Measurements from ENCODE around the gene NEUROG2.

The NEUROG2 gene

GRCh38 chr4:112521123-112522023 lies 5.4 kb upstream of the NEUROG2 start:
- no peak for DNase-seq (ENCODE audit: low read depth)

GRCh38 chr4:112520598-112521122 lies 4.7 kb upstream of the NEUROG2 start:
- no peak for DNase-seq (ENCODE audit: low read depth)

- no peak for DNase-seq (ENCODE audit: low read depth)
These were observed 4.0 kb upstream of the NEUROG2 start for GRCh38 chr4:112519689-112520597.

- no peak for DNase-seq (ENCODE audit: low read depth)
These were observed 2.7 kb upstream of the NEUROG2 start for GRCh38 chr4:112518675-112519074.

- DNase-seq (ENCODE audit: low read depth) = no peak
These were observed 1.9 kb upstream of the NEUROG2 start for GRCh38 chr4:112517911-112518310.

- no peak for DNase-seq (ENCODE audit: low read depth)
These were observed 1.2 kb upstream of the NEUROG2 start for GRCh38 chr4:112517067-112517634.

GRCh38 chr4:112516471-112517066 lies 589 bp upstream of the NEUROG2 start:
- no peak for DNase-seq (ENCODE audit: low read depth)

- no peak for DNase-seq (ENCODE audit: low read depth)
These were observed 548 bp downstream of the NEUROG2 start for GRCh38 chr4:112515198-112516065.

- DNase-seq (ENCODE audit: low read depth) = no peak
These were observed 1.3 kb downstream of the NEUROG2 start for GRCh38 chr4:112514647-112515197.

GRCh38 chr4:112513971-112514646 lies 1.9 kb downstream of the NEUROG2 start:
- no peak for DNase-seq (ENCODE audit: low read depth)

GRCh38 chr4:112511803-112512118 lies 4.2 kb downstream of the NEUROG2 start:
- no peak for DNase-seq (ENCODE audit: low read depth)

- no peak for DNase-seq (ENCODE audit: low read depth)
These were observed 4.7 kb downstream of the NEUROG2 start for GRCh38 chr4:112511093-112511802.

GRCh38 chr4:112510291-112511092 lies 5.5 kb downstream of the NEUROG2 start:
- no peak for DNase-seq (ENCODE audit: low read depth)

- no peak for DNase-seq (ENCODE audit: low read depth)
These were observed 6.5 kb downstream of the NEUROG2 start for GRCh38 chr4:112509243-112510141.

GRCh38 chr4:112508356-112508755 lies 7.6 kb downstream of the NEUROG2 start:
- no peak for DNase-seq (ENCODE audit: low read depth)

- no peak for DNase-seq (ENCODE audit: low read depth)
These were observed 11.2 kb downstream of the NEUROG2 start for GRCh38 chr4:112504807-112505206.

- DNase-seq (ENCODE audit: low read depth) = no peak
These were observed 13.1 kb downstream of the NEUROG2 start for GRCh38 chr4:112502871-112503270.

- DNase-seq (ENCODE audit: low read depth) = no peak
These were observed 23.7 kb downstream of the NEUROG2 start for GRCh38 chr4:112492321-112492720.
